ENCODE results near the gene REX1BD.
A peak's percentile ranks its signal among the peaks of the same experiment; 100 is the strongest.

The REX1BD gene

GRCh38 chr19:18610556-18611326, 22.1 kb downstream of the REX1BD start:
- Mint-ChIP-seq H3K9me3 (no peaks in the 10 kb centered on the region), H3K4me1 (ENCODE audit: low read depth) (peaks cover 5% of the 10 kb centered on the region), H3K4me3 (no peak overlapping the region), H3K27ac (peak overlapping the region; percentile 55), H3K36me3 (ENCODE audit: low read depth) (no peaks in the 10 kb centered on the region), H3K27me3 (ENCODE audit: low read depth) (peaks cover 77% of the 10 kb centered on the region)
- no peak for DNase-seq (ENCODE audit: low spot score)

- Mint-ChIP-seq H3K36me3 (ENCODE audit: low read depth) (no peaks in the 10 kb centered on the region), H3K9me3 (no peaks in the 10 kb centered on the region), H3K4me3 (peak overlapping the region; percentile 15), H3K4me1 (ENCODE audit: low read depth) (peaks cover 5% of the 10 kb centered on the region), H3K27ac (no peak overlapping the region), H3K27me3 (ENCODE audit: low read depth) (peaks cover 84% of the 10 kb centered on the region)
- DNase-seq (ENCODE audit: low spot score), result no peak
These were observed 22.9 kb downstream of the REX1BD start for GRCh38 chr19:18611327-18612050.

DNA sequence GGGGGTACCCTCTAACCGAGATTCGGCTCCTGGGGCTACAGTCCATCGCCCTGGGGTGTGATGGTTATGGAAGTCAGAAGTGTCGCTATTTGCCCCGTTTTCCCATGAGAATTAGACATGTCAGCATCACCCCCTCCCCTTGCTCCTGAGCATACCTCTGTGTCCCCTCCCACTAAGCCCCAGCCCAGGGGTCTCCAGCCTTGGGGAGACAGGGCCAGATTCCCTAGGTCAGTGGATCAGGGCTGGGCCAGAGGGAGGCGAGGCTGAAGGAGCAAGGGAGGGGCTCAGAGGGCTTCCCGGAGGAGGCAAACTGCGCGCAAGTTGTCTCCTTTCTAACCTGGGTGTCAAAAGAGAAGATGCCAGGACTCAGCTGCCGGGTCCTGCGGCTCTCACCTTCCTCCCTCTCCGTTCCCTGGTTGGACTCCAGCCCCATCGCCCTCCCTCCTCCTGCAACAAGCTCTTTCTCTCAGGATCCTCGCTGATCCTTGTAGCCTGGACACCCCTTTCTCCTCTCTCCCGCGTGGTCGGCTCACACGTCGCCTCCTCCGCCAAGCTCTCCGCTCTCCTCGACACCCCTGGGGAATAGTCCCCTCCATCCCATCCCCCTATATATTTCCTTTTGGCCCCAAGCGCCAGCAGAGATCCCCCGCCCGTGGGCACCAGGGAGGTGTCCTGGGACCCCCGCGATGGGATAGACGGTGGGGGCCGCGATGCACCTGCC, 23.6 kb downstream of the REX1BD start:
- no peak overlapping the region for H3K27ac Mint-ChIP-seq
- H3K9me3 Mint-ChIP-seq, result no peaks in the 10 kb centered on the region
- peak overlapping the region; percentile 60 for H3K4me3 Mint-ChIP-seq

DNA sequence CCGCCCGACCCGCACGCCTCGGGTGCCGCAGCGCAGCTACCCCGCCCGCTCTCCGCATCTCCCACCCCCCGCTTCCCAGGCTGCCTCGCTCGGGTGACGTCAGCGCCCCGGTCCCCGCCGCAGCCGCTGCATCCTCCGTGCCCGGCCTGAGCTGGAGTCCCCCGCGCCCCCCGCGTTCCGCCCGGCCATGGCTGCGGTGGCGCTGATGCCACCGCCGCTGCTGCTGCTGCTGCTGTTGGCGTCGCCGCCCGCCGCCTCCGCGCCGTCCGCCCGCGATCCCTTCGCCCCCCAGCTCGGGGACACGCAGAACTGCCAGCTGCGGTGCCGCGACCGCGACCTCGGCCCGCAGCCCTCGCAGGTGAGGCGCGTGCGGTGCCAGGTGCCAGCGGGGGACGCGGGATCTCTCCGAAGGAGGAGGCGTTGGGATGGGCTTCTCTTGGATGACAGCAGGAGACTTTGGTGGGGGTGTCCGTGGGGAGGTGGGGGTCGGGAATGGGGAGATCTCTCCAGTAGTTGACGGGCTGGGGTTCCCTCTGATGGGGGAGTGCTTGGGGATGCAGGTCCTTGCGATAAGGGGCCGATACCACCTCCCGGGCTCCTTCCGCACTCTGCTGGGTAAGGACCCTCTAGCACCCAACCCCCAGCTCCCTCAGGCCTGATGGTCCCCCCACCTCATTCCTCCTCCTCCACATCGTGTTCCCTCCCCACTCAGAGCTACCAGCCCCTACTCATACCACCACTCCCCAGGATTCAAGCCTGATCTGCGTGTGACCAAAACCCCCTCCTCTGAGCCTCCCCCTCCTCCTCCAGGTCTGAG, 24.4 kb downstream of the REX1BD start, which contains the start of gene TMEM59L:
Gene TMEM59L (plus strand): TSS at position 99 of the 817 bp plus-strand sequence. CDS start 89 bp downstream, at position 188.
- no peaks in the 10 kb centered on the region for H3K9me3 Mint-ChIP-seq
- peak within 1 kb of the TSS; percentile 61 for H3K4me3 Mint-ChIP-seq
- H3K4me1 Mint-ChIP-seq (ENCODE audit: low read depth), result peaks cover 5% of the 10 kb centered on the region
- peak; percentile 27 for DNase-seq (ENCODE audit: low spot score)
- H3K36me3 Mint-ChIP-seq (ENCODE audit: low read depth), result no peaks in the 10 kb centered on the region
- peaks cover 76% of the 10 kb centered on the region for H3K27me3 Mint-ChIP-seq (ENCODE audit: low read depth)
- H3K27ac Mint-ChIP-seq, result no peak within 1 kb of the TSS

More for the DNA sequence above, 23.6 kb downstream of the REX1BD start:
- no peak for DNase-seq (ENCODE audit: low spot score)
- peaks cover 83% of the 10 kb centered on the region for H3K27me3 Mint-ChIP-seq (ENCODE audit: low read depth)
- H3K4me1 Mint-ChIP-seq (ENCODE audit: low read depth), result peaks cover 5% of the 10 kb centered on the region
- no peaks in the 10 kb centered on the region for H3K36me3 Mint-ChIP-seq (ENCODE audit: low read depth)

GRCh38 chr19:18613589-18614234, 25.1 kb downstream of the REX1BD start:
- Mint-ChIP-seq H3K27me3 (ENCODE audit: low read depth) (peaks cover 69% of the 10 kb centered on the region), H3K4me1 (ENCODE audit: low read depth) (peaks cover 5% of the 10 kb centered on the region), H3K36me3 (ENCODE audit: low read depth) (no peaks in the 10 kb centered on the region), H3K4me3 (peak overlapping the region; percentile 61), H3K9me3 (no peaks in the 10 kb centered on the region), H3K27ac (no peak overlapping the region)
- no peak for DNase-seq (ENCODE audit: low spot score)

DNA sequence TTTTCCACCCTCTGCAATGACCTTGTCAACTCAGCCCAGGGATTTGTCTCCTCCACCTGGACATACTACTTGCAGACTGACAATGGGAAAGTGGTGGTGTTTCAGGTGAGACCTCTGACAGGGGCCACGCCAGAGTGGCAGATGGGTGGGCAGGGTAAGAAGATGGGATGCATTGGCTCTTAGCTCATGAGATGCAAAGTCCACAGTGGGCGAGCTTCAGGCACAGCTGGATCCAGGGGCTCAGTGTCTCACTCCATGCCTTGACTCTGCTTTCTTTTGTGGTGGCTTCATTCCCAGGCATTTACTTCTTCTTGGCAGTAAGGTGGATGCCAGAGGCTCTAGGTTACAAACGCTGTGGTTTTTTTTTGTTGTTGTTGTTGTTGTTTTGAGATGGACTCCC, 27.4 kb downstream of the REX1BD start:
- H3K27me3 Mint-ChIP-seq (ENCODE audit: low read depth), result peaks cover 48% of the 10 kb centered on the region
- DNase-seq (ENCODE audit: low spot score), result no peak
- H3K4me3 Mint-ChIP-seq, result no peak overlapping the region
- H3K4me1 Mint-ChIP-seq (ENCODE audit: low read depth), result peaks cover 4% of the 10 kb centered on the region
- H3K9me3 Mint-ChIP-seq, result no peaks in the 10 kb centered on the region
- H3K27ac Mint-ChIP-seq, result no peak overlapping the region
- no peaks in the 10 kb centered on the region for H3K36me3 Mint-ChIP-seq (ENCODE audit: low read depth)

- H3K4me1 Mint-ChIP-seq (ENCODE audit: low read depth), result no peaks in the 10 kb centered on the region
- no peak for DNase-seq (ENCODE audit: low spot score)
- H3K27me3 Mint-ChIP-seq (ENCODE audit: low read depth), result peaks cover 37% of the 10 kb centered on the region
- no peaks in the 10 kb centered on the region for H3K9me3 Mint-ChIP-seq
- H3K4me3 Mint-ChIP-seq, result no peak overlapping the region
- no peak overlapping the region for H3K27ac Mint-ChIP-seq
- no peaks in the 10 kb centered on the region for H3K36me3 Mint-ChIP-seq (ENCODE audit: low read depth)
These were observed 29.0 kb downstream of the REX1BD start for GRCh38 chr19:18617562-18617961.

- H3K36me3 Mint-ChIP-seq (ENCODE audit: low read depth), result no peaks in the 10 kb centered on the region
- peaks cover 34% of the 10 kb centered on the region for H3K27me3 Mint-ChIP-seq (ENCODE audit: low read depth)
These were observed 29.6 kb downstream of the REX1BD start for GRCh38 chr19:18618236-18618635.

DNA sequence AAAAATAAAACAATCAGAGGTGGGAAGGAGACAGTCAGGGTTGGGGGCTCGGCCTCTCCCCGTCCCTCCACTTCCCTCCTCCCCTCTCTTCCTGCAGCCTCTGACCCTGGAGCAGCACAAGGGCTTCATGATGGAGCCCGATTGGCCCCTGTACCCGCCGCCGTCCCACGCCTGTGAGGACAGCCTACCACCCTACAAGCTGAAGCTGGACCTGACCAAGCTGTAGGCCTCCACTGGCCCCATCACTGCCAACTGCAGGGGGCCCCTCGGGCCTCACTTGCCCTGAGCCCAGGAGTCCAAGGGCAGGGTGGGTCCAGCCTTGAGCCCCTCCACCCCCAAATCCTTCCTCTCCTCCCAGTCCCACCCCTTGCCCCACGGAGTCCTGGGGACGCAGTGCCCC, 31.7 kb downstream of the REX1BD start:
- Mint-ChIP-seq H3K36me3 (ENCODE audit: low read depth) (no peaks in the 10 kb centered on the region), H3K9me3 (no peaks in the 10 kb centered on the region), H3K4me1 (ENCODE audit: low read depth) (no peaks in the 10 kb centered on the region), H3K27me3 (ENCODE audit: low read depth) (peaks cover 16% of the 10 kb centered on the region), H3K27ac (no peak overlapping the region), H3K4me3 (no peak overlapping the region)
- DNase-seq (ENCODE audit: low spot score), result no peak

More at GRCh38 chr19:18618236-18618635, 29.6 kb downstream of the REX1BD start:
- no peaks in the 10 kb centered on the region for H3K9me3 Mint-ChIP-seq
- no peak for DNase-seq (ENCODE audit: low spot score)
- H3K4me1 Mint-ChIP-seq (ENCODE audit: low read depth), result no peaks in the 10 kb centered on the region
- no peak overlapping the region for H3K27ac Mint-ChIP-seq
- no peak overlapping the region for H3K4me3 Mint-ChIP-seq

- Mint-ChIP-seq H3K4me1 (ENCODE audit: low read depth) (no peaks in the 10 kb centered on the region), H3K9me3 (no peaks in the 10 kb centered on the region), H3K4me3 (no peak overlapping the region), H3K27me3 (ENCODE audit: low read depth) (peaks cover 10% of the 10 kb centered on the region), H3K27ac (no peak overlapping the region), H3K36me3 (ENCODE audit: low read depth) (no peaks in the 10 kb centered on the region)
- no peak for DNase-seq (ENCODE audit: low spot score)
These were observed 32.3 kb downstream of the REX1BD start for GRCh38 chr19:18620902-18621301.

DNA sequence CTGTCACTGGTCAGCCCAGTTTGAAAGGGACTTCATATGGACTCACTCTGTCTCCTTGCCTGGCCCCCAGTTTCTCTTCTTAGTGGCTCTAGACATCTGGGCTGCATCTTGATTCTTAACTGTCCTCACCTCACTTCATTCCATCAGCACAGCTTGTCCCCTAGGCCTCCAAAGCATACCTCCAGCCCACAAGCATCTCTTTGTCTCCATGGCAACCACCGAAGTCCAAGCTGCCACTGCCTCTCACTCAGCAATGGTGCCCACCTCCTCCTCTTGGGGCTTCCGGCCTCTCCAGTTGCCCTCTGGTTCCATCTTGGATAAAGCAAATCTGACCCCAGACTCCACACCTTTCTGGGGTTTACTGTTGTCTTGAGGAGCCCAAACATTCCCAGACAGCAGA, 38.3 kb downstream of the REX1BD start:
- no peaks in the 10 kb centered on the region for H3K36me3 Mint-ChIP-seq (ENCODE audit: low read depth)
- DNase-seq (ENCODE audit: low spot score), result no peak
- H3K4me3 Mint-ChIP-seq, result no peak overlapping the region
- H3K9me3 Mint-ChIP-seq, result no peaks in the 10 kb centered on the region
- H3K27me3 Mint-ChIP-seq (ENCODE audit: low read depth), result peaks cover 8% of the 10 kb centered on the region
- H3K4me1 Mint-ChIP-seq (ENCODE audit: low read depth), result no peaks in the 10 kb centered on the region
- no peak overlapping the region for H3K27ac Mint-ChIP-seq

GRCh38 chr19:18629166-18630088, 40.8 kb downstream of the REX1BD start:
- H3K4me3 Mint-ChIP-seq, result no peak overlapping the region
- H3K36me3 Mint-ChIP-seq (ENCODE audit: low read depth), result no peaks in the 10 kb centered on the region
- H3K9me3 Mint-ChIP-seq, result no peaks in the 10 kb centered on the region
- peak overlapping the region; percentile 22 for H3K27ac Mint-ChIP-seq
- H3K27me3 Mint-ChIP-seq (ENCODE audit: low read depth), result peaks cover 10% of the 10 kb centered on the region
- DNase-seq (ENCODE audit: low spot score), result no peak
- H3K4me1 Mint-ChIP-seq (ENCODE audit: low read depth), result no peaks in the 10 kb centered on the region

Data from T-helper 2 cell treated with Interferon-gamma antibody and Interleukin-4, amounts not matched to agents 5 μg/mL and 100 μg/mL, for 36 hours (primary cell).